OCI-LY1 (cell line): ENCODE measurements around the gene GTF3C5.

Experiments
- H2AFZ ChIP-seq: fragments of 200-600 bp; sonication (generic), shearing (Covaris generic); 2 replicates; pipeline ENCODE4 v1.6.0; 2014; ENCODE audit warnings: antibody characterized with exemption, mild to moderate bottlenecking, low read length
- H3F3A ChIP-seq: fragments of 200-600 bp; sonication (generic), shearing (Covaris generic); 2 replicates; pipeline ENCODE4 v1.6.0; 2014; ENCODE audit warnings: mild to moderate bottlenecking, antibody characterized with exemption, low read length, moderate library complexity; ENCODE audit not compliant: insufficient read depth
- H3K27ac ChIP-seq: fragments of 200-600 bp; sonication (generic); 2 replicates; pipeline ENCODE4 v1.5.1; 2014; ENCODE audit warnings: low read length, mixed run types, mild to moderate bottlenecking, low read depth; ENCODE audit not compliant: poor library complexity, severe bottlenecking
- H3K27me3 ChIP-seq: fragments of 200-600 bp; sonication (generic); 2 replicates; pipeline ENCODE4 v1.6.0; 2014; ENCODE audit warnings: antibody characterized with exemption, mild to moderate bottlenecking, low read length, moderate library complexity; ENCODE audit not compliant: insufficient read depth
- H3K36me3 ChIP-seq: fragments of 200-600 bp; sonication (generic); 2 replicates; pipeline ENCODE4 v1.6.1; 2014; ENCODE audit warnings: mild to moderate bottlenecking, antibody characterized with exemption, low read length, moderate library complexity, mixed read lengths; ENCODE audit not compliant: insufficient read depth
- H3K4me1 ChIP-seq: fragments of 200-600 bp; sonication (generic); 2 replicates; pipeline ENCODE4 v1.5.1; 2014; ENCODE audit warnings: mild to moderate bottlenecking, low read length, moderate library complexity; ENCODE audit not compliant: insufficient read depth, severe bottlenecking
- H3K4me2 ChIP-seq: fragments of 200-600 bp; sonication (generic), shearing (Covaris generic); 2 replicates; pipeline ENCODE4 v1.6.1; 2014; ENCODE audit warnings: low read length
- H3K4me3 ChIP-seq: fragments of 200-600 bp; sonication (generic); 2 replicates; pipeline ENCODE4 v1.5.1; 2014; ENCODE audit warnings: low read length, low read depth, mild to moderate bottlenecking, mixed read lengths; ENCODE audit not compliant: poor library complexity, severe bottlenecking
- H3K79me2 ChIP-seq: fragments of 200-600 bp; shearing (Covaris generic); 2 replicates; pipeline ENCODE4 v1.6.1; 2016; ENCODE audit warnings: mixed run types, low read length, mixed read lengths; ENCODE audit not compliant: insufficient read depth
- H3K9ac ChIP-seq: fragments of 200-600 bp; sonication (generic), shearing (Covaris generic); 2 replicates; pipeline ENCODE4 v1.6.1; 2014; ENCODE audit warnings: mild to moderate bottlenecking, low read length, mixed read lengths
- H3K9me2 ChIP-seq: fragments of 200-600 bp; sonication (generic), shearing (Covaris generic); 2 replicates; pipeline ENCODE4 v1.6.1; 2014; ENCODE audit warnings: low read depth, mild to moderate bottlenecking, low read length, mixed read lengths
- H3K9me3 ChIP-seq: fragments of 200-600 bp; shearing (Covaris generic); 2 replicates; pipeline ENCODE4 v1.6.1; 2014; ENCODE audit warnings: low read length, mixed read lengths
- H4K20me1 ChIP-seq: fragments of 200-600 bp; sonication (generic), shearing (Covaris generic); 2 replicates; pipeline ENCODE4 v1.6.0; 2016; ENCODE audit warnings: mild to moderate bottlenecking, low read length; ENCODE audit not compliant: insufficient read depth
- EZH2 ChIP-seq: fragments of 200-600 bp; sonication (generic), shearing (Covaris generic); IDR thresholded peaks from 2 replicates; pipeline ENCODE4 v1.8.0; 2017; ENCODE audit warnings: borderline replicate concordance, mixed run types, mild to moderate bottlenecking, antibody characterized with exemption, low read length, moderate library complexity, mixed read lengths
- TF ChIP-seq, protein P1 (sequence below): fragments of 200-600 bp; sonication (generic), shearing (Covaris generic); IDR thresholded peaks from 2 replicates; pipeline ENCODE4 v1.5.1; 2017; ENCODE audit warnings: mild to moderate bottlenecking, antibody characterized with exemption, low read length, moderate library complexity, mixed read lengths

GTF3C5 gene

GRCh38 chr9:132995121-132995420 is 35.7 kb upstream of the GTF3C5 start:
- Histone ChIP-seq H3K4me2 (no peak overlapping the region), H3K27me3 (peaks cover 12% of the 10 kb centered on the region), H3K4me3 (no peak overlapping the region)

GRCh38 chr9:132995879-132996278 is 34.9 kb upstream of the GTF3C5 start:
- Histone ChIP-seq H3K4me2 (no peak overlapping the region), H3K27me3 (peaks cover 12% of the 10 kb centered on the region), H3K27ac (no peak overlapping the region), H2AFZ (no peak overlapping the region), H3K4me3 (no peak overlapping the region), H3K9me3 (no peaks in the 10 kb centered on the region), H3F3A (no peaks in the 10 kb centered on the region), H3K4me1 (peaks cover 6% of the 10 kb centered on the region), H3K79me2 (no peaks in the 10 kb centered on the region), H4K20me1 (no peaks in the 10 kb centered on the region), H3K9ac (no peak overlapping the region), H3K9me2 (no peaks in the 10 kb centered on the region), H3K36me3 (no peaks in the 10 kb centered on the region)
- no peak for TF ChIP-seq EZH2
- TF ChIP-seq, protein P1, sequence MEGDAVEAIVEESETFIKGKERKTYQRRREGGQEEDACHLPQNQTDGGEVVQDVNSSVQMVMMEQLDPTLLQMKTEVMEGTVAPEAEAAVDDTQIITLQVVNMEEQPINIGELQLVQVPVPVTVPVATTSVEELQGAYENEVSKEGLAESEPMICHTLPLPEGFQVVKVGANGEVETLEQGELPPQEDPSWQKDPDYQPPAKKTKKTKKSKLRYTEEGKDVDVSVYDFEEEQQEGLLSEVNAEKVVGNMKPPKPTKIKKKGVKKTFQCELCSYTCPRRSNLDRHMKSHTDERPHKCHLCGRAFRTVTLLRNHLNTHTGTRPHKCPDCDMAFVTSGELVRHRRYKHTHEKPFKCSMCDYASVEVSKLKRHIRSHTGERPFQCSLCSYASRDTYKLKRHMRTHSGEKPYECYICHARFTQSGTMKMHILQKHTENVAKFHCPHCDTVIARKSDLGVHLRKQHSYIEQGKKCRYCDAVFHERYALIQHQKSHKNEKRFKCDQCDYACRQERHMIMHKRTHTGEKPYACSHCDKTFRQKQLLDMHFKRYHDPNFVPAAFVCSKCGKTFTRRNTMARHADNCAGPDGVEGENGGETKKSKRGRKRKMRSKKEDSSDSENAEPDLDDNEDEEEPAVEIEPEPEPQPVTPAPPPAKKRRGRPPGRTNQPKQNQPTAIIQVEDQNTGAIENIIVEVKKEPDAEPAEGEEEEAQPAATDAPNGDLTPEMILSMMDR, result no peak

More at GRCh38 chr9:132995121-132995420, 35.7 kb upstream of the GTF3C5 start:
- Histone ChIP-seq H3K79me2 (no peaks in the 10 kb centered on the region), H3K27ac (no peak overlapping the region), H3K9me3 (no peaks in the 10 kb centered on the region), H3K9ac (no peak overlapping the region), H3K9me2 (no peaks in the 10 kb centered on the region), H2AFZ (no peak overlapping the region), H3K4me1 (peaks cover 6% of the 10 kb centered on the region), H3F3A (no peaks in the 10 kb centered on the region), H4K20me1 (no peaks in the 10 kb centered on the region), H3K36me3 (no peaks in the 10 kb centered on the region)
- no peak for TF ChIP-seq EZH2
- TF ChIP-seq, protein P1, result no peak

DNA sequence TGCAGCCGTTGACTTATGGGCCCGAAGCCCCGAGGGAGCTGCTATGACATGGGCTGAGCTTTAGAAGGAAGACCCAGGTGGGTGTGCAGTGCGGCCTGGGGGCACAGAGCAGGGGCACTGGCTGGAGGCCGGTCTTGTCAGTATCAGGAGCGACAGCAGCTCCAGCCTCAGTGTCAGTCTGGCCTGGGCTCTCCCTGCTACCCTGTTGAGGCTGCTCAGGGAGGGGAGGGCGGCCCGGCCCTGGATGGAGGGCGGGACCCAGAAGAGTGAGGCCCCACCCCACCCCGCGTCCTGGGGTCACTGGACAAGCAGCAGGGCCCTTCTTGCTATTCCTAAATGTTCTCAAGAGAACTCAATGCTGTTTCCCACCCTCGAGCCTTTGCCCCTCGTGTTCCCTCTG is 34.3 kb upstream of the GTF3C5 start:
- H3K79me2 ChIP-seq, result no peaks in the 10 kb centered on the region
- no peaks in the 10 kb centered on the region for H3K9me3 ChIP-seq
- no peak for TF ChIP-seq EZH2
- TF ChIP-seq, protein P1, result no peak
- H3K4me2 ChIP-seq, result no peak overlapping the region
- H3K36me3 ChIP-seq, result no peaks in the 10 kb centered on the region
- no peak overlapping the region for H3K4me3 ChIP-seq
- no peak overlapping the region for H3K27ac ChIP-seq
- no peak overlapping the region for H3K9ac ChIP-seq
- no peaks in the 10 kb centered on the region for H4K20me1 ChIP-seq
- H2AFZ ChIP-seq, result no peak overlapping the region
- H3K9me2 ChIP-seq, result no peaks in the 10 kb centered on the region
- H3F3A ChIP-seq, result no peaks in the 10 kb centered on the region
- peaks cover 12% of the 10 kb centered on the region for H3K27me3 ChIP-seq
- peaks cover 6% of the 10 kb centered on the region for H3K4me1 ChIP-seq
